ENCODE results near the gene KCNQ1. TPM values are rescaled to one million over a fixed set of nuclear protein-coding genes. Genes with fewer than 3 reads are reported as not detected.

KCNQ1 gene
- total RNA-seq, 1 donor from 2014 or later = 1.1 TPM

DNA sequence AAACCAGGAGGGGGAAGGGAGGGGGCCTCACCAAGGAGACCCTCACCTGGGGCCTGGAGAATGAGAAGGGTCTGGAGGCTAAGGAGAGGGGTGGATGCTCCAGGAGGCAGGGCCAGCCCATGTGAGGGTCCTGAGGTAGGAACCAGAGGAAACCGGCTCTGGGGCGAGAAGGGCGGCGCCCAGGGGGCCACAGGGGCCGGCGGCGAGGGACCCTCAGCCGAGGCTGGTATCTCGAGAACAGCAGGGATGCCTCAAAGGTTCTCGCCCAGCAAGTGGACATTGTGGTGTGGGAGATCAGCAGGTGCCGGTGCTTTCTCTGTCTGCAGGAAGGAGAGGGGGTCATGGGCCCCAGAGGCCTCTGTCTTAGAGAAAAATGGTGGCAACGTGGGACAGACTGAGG, 392.8 kb downstream of the KCNQ1 start:
- DNase-seq (ENCODE audit: extremely low read depth, low read depth, low spot score) = no peak

DNA sequence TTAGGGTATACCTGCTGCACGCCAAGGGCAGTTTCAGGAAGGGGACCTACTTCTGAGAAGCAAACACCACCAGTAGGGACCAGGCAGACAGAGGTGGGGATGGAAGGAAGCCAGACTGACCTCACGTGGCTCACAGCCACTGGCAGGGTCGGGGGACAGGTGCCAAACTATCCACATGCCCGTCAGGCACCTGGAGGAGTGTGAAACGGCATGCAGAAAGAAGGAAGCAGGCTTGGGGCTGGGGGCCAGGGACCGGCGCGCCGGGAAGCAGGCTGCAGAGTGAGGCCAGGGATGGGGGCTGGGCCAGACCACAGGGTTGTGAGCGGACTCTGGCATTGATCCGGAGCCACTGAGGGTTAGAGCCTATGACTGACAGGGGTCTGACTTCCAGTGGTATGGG, 393.3 kb downstream of the KCNQ1 start:
- no peak for DNase-seq (ENCODE audit: extremely low read depth, low read depth, low spot score)

GRCh38 chr11:2838676-2839294, 394.0 kb downstream of the KCNQ1 start:
- DNase-seq (ENCODE audit: extremely low read depth, low read depth, low spot score) = no peak

DNA sequence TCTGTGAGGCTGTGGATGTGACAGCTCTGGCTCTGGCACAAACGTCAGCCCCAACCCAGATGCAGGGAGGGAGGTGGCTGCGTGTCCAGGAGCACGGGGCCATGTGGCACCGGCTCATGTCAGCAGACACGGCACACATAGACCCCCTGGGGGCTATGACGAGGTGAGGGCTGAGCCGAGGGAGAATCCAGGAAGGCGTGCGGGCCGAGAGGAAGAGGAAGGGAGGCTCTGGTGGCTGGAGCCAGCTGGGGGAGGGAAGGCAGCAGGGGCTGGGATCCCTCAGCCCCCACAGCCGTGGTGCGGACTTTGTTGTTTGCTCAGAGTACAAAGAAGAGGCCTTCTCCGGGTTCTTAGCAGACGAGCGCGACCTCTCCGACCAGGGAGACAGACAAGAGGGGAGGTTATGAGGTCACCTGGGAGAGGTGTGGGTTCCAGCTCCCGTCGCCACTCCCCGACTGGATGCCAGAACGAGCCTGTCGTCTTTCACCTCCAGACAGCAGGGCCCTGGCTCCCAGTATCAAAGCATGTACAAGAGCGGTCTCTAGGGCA, 394.7 kb downstream of the KCNQ1 start:
- DNase-seq (ENCODE audit: extremely low read depth, low read depth, low spot score) = no peak

DNA sequence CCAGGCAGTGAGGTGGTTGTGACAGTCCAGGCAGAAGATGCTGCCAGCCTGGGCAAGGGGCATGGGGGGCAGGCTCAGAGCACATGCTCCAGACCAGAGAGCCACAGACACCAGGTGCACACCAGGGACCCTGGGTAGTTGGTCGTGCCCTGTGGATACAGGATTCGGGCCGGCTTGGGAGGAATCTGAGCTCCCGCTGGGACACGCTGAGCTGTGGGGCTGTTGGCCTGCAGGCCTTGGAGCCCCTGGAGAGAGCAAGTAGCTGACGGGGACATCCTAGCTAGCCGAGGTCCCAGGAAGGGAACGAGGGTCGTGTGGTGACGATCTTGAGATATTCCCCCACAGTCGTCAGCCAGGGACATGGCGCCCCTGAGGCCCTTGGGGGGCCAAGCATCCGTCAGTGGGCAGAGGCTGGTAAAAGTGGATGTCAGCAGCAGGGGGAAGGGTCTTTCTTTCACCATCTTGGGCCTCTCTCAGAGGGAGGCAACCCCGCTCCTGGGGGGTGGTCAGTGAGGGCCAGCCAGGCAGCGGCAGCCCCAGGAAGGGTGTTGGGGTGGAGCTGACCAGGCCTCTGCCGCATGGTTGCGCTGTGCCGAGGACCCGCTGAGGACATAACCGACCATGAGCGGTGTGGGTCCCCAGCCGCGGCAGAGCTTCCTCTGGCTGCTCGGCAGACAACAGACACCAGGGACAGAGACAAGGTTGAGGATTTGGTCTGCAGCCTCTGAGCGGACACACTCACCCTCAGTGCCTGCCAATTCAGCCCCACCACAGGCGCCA, 396.8 kb downstream of the KCNQ1 start:
- DNase-seq (ENCODE audit: extremely low read depth, low read depth, low spot score) = no peak

- no peak for DNase-seq (ENCODE audit: extremely low read depth, low read depth, low spot score)
These were observed 398.1 kb downstream of the KCNQ1 start for GRCh38 chr11:2842876-2843275.

DNA sequence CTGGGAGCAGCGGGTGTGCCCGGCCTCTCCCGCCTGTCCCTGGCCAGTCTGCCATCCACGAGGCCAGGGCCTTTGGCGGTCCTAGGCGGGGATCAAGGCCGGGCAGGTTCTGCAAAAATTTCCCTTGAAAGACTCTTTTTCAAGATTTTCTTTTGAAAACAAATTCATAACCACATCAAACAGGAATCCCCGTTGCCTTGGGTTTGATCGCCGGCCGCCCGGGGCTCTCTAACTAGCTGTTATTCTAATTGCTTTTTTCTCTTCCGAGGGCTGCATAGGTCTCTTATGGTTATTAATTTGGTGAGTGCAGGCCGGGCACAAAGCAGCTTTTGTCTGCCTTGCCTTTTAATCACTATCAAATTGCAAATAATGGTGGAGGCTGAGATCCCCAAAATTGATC, 398.7 kb downstream of the KCNQ1 start:
- no peak for DNase-seq (ENCODE audit: extremely low read depth, low read depth, low spot score)

GRCh38 chr11:2844116-2844842, 399.5 kb downstream of the KCNQ1 start:
- no peak for DNase-seq (ENCODE audit: extremely low read depth, low read depth, low spot score)

DNA sequence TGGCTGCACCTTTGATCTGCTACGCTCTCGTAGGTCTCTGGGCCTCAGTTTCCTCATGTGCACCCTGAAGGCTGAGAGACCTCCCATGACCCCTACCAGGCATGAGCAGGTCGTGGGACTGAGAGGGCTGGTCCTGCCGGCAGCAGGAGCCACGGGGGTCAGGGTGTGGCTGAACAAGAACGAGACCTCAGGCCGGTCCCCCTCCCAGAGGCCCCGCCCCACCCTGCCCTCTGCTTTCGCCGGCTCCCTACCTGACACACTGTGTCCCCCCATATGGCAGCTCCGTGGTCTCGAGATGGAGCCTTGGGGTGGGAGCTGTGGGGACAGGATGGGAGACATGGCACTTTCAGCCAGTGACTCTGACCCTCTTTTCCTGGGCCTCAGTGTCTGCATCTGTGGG, 400.2 kb downstream of the KCNQ1 start:
- no peak for DNase-seq (ENCODE audit: extremely low read depth, low read depth, low spot score)

DNA sequence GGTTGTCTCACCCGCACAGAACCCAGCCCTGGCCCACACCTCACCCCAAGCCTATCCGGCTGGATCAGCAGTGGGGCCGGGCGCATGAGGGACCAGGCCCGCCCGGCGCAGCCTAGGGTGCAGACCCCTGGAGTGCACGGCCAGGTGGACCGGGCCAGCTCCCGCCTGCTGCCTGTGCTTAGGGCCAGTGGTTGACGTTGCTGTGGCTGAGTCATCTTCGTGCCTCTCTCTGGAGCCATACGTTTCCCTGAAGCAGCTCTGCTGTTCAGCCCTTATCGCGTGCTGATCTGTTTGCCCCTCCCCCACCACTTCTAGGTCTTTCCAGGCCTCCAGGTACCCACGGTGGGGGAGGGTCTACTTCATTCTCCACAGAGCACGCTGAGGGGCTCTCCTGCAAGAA, 401.2 kb downstream of the KCNQ1 start:
- DNase-seq (ENCODE audit: extremely low read depth, low read depth, low spot score) = no peak

DNA sequence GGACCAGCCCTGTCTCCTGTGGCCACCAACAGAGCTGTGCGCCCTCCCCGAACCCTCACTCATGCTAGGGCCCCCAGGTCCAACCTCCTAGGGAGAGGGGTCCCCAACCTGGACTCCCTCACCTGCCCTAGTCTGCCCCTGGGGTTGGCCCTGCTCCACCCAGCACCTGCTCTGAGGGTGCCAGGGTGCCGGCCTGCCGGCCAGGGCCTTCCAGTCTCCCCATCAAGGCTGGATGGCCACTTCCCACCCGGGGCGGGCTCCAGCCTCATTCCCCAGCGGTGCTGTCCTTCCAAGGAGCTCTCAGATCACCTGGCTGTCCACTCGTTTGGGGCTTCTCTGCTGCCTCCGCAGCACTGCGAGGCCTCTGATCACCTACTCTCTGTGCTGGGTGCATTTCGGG, 401.7 kb downstream of the KCNQ1 start:
- DNase-seq (ENCODE audit: extremely low read depth, low read depth, low spot score) = no peak

DNA sequence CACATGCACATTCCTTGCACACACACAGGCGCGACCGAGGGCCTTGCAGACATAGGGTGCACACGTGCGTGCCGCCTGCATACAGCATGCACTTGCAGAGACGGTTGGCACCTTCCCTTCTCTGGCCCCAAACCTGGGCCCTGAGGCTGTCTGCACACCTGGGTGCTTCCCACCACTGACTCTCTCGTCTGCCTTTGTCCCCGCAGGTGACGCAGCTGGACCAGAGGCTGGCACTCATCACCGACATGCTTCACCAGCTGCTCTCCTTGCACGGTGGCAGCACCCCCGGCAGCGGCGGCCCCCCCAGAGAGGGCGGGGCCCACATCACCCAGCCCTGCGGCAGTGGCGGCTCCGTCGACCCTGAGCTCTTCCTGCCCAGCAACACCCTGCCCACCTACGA, 402.8 kb downstream of the KCNQ1 start:
- no peak for DNase-seq (ENCODE audit: extremely low read depth, low read depth, low spot score)

- DNase-seq (ENCODE audit: extremely low read depth, low read depth, low spot score) = no peak
These were observed 403.7 kb downstream of the KCNQ1 start for GRCh38 chr11:2848497-2848896.

DNA sequence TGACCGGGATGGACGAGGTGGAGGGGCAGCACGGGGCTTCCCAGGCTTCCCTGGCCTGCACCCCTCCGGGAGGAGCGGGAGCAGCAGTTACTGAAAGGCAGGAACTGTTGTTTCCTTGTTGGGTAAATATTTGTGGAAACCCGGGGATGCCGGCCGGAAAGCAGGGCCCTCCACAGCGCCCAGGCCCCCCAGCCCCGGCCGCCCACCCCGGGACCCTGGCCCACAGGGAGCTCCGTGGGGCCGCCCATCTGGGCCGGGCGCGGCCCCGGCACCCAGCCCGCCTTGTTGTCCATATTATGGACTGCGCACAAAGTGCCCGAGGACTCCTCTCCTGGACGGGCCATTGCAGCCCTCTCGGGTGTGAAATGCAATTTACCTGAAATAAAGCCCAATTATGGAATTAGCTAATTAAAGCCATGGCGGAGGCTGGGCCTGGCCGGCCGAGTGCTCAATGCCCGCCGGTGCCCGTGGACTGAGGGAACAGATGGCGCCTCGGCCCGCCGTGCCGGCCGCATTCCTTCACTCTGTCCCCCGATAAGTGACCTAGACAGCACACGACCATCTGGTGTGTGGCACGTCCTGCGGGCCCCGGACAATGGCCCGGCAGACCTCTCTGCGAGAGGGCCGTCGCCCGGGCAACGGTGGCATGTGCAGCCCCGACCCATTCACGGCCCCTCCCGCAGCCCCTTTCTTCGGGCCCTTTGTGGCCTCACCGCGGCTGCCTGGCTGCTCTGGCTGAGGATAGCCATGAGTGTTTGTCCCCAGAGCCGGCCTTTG, 405.4 kb downstream of the KCNQ1 start:
- DNase-seq (ENCODE audit: extremely low read depth, low read depth, low spot score) = no peak

DNA sequence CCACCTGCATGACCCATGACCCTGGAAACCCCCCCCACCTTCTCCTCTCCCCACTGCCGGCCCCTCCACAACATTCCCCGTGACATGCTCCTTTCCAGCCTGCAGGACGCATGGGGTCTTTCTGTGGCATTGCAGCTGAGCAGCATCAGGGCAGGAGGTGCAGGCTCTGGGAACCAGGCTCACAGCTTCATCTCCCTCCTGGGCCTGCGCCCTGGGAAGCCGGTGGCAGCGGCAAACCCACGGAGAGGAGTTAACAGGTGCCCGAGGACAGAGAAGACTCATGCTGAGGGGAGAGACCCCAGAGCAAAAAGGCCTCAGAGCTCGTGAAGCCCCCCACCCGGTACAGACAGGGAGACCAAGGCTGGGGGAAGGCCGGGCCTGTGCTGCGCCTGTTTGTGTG, 408.6 kb downstream of the KCNQ1 start:
- no peak for DNase-seq (ENCODE audit: extremely low read depth, low read depth, low spot score)

GRCh38 chr11:2853997-2854560, 409.3 kb downstream of the KCNQ1 start:
- DNase-seq (ENCODE audit: extremely low read depth, low read depth, low spot score) = no peak

DNA sequence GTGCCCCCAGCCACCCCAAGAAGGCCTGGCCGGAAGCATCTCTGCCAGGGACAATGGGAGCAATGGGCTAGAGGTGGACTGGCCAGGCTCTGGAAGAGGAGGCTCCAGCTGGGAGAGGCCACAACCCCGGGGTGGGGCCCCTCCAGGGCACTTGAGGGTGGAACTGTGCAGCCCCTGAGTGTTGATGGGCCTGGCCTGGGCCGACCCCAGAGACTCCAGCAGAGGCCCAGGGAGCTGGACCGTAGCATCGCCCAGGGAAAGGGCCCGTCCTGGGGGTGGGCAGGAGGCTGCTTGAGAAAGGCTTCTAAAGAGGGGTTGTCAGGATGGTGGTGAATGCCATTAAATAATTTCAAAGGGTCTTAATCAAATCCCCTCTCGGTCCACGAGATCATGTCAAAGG, 410.4 kb downstream of the KCNQ1 start:
- no peak for DNase-seq (ENCODE audit: extremely low read depth, low read depth, low spot score)

GRCh38 chr11:2857276-2857675, 412.5 kb downstream of the KCNQ1 start:
- DNase-seq (ENCODE audit: extremely low read depth, low read depth, low spot score) = no peak

DNA sequence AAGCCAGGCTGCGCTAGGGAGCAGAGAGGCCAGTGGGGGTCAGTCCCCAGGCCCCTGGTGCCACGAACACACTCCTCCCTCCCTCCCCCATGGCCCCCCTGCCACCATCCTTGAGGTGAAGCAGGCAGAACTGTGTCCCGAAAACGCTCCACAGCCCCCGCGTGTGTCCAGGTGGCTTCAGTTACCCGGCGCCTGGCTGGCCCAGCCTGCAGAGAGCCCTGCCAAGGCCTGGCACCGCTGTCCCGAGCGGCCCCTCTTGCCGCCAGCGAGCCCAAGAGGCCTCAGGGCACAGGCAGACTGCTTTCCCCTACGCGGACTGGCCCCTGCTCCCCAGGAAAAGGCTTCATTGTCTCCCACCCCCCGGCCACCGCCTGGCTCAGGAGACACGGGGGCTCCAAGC, 413.1 kb downstream of the KCNQ1 start:
- no peak for DNase-seq (ENCODE audit: extremely low read depth, low read depth, low spot score)

DNA sequence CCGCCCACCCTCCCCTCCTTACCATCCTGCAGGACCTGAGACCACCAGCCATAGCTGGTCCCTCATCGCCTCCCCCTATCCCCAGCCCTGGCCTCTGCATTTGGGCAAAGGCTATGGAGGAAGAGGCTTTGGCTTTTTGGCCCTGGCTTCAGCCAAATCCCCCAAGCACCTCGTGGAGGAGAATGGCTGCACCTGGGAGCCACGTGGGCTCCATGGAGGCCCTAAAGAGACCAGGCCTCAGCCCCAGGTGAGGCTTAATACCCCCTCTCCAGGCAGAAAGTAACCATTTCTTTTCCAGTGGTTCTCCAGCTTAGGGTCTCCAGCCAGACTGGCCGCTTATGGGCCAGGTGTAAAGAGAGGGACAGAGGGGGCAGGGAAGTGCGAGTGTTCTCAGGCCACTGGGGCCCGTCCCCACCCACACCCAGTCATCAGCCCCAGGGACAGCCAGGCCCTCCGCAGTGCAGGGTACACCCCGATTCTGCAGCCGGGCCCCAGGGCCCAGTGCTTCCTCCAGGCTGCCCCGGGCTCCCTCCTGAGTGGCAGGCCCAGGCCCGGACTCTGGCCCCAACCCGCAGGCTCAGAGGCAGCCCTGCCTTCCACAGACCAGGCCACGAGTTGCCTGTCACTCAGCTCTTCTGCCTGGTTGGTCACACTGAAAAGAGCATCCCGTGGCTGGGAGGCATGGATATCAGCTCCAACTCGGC, 414.3 kb downstream of the KCNQ1 start:
- DNase-seq (ENCODE audit: extremely low read depth, low read depth, low spot score) = no peak
